ENCODE data around the gene ARHGEF16.

GRCh38 chr1:3506041-3506440 is 51.6 kb downstream of the ARHGEF16 start:
- TF ChIP-seq CTCF (IDR thresholded peaks at IDR 0.05) (no peak), POLR2A (IDR thresholded peaks at IDR 0.05) (no peak), POLR2AphosphoS5 (IDR thresholded peaks at IDR 0.05) (no peak), EP300 (IDR thresholded peaks at IDR 0.05) (no peak)

Measured in suprapubic skin (tissue), 4 donors.